SK-N-MC (cell line): ENCODE data around the gene GABRR1.

Experiments
- DNase-seq: peaks from one replicate; pipeline ENCODE4 v3.0.0-alpha.2; 2011; ENCODE audit warnings: low read depth, low spot score
- H3K27ac ChIP-seq: fragments of 200-600 bp; sonication (generic); 2 replicates; pipeline ENCODE4 v1.5.1; 2016; ENCODE audit warnings: mixed run types
- H3K36me3 ChIP-seq: fragments of 200-600 bp; sonication (generic); 2 replicates; pipeline ENCODE4 v1.6.1; 2017; ENCODE audit warnings: antibody characterized with exemption, low read length, mixed read lengths; ENCODE audit not compliant: insufficient read depth
- H3K4me3 ChIP-seq: fragments of 200-600 bp; sonication (generic); 2 replicates; pipeline ENCODE4 v1.5.1; 2016
- H3K9ac ChIP-seq: fragments of 200-600 bp; sonication (generic); 2 replicates; pipeline ENCODE4 v1.8.0; 2017; ENCODE audit warnings: mixed run types, mixed read lengths; ENCODE audit not compliant: insufficient read length
- H3K9me3 ChIP-seq: fragments of 200-600 bp; sonication (generic); 2 replicates; pipeline ENCODE4 v1.6.1; 2017; ENCODE audit warnings: low read depth, mild to moderate bottlenecking, antibody characterized with exemption, low read length, moderate library complexity, mixed read lengths
- EZH2 ChIP-seq: fragments of 200-600 bp; sonication (generic); IDR thresholded peaks from one replicate; pipeline ENCODE4 v1.6.1; 2017; ENCODE audit warnings: antibody characterized with exemption
- FOXP2 ChIP-seq: optimal IDR thresholded peaks from 2 replicates; pipeline ENCODE3; 2011; ENCODE audit warnings: mild to moderate bottlenecking, moderate library complexity; ENCODE audit not compliant: insufficient read depth; ENCODE audit errors: extremely low read length, control extremely low read depth
- POLR2AphosphoS5 ChIP-seq: IDR thresholded peaks from 2 replicates; pipeline ENCODE4 v1.6.1; 2012; ENCODE audit warnings: mild to moderate bottlenecking, low read depth, low read length, borderline replicate concordance

The GABRR1 gene

GRCh38 chr6:89187504-89187903 is 29.7 kb downstream of the GABRR1 start:
- no peak overlapping the region for H3K9ac ChIP-seq
- DNase-seq: no peak
- no peaks in the 10 kb centered on the region for H3K36me3 ChIP-seq
- no peak overlapping the region for H3K27ac ChIP-seq
- H3K9me3 ChIP-seq: no peaks in the 10 kb centered on the region
- TF ChIP-seq EZH2: no peak
- H3K4me3 ChIP-seq: no peak overlapping the region

GRCh38 chr6:89186762-89187161 is 30.4 kb downstream of the GABRR1 start:
- H3K9ac ChIP-seq: no peak overlapping the region
- no peak for DNase-seq
- H3K9me3 ChIP-seq: no peaks in the 10 kb centered on the region

GRCh38 chr6:89184344-89184743 is 32.8 kb downstream of the GABRR1 start:
- no peaks in the 10 kb centered on the region for H3K9me3 ChIP-seq
- no peak for DNase-seq
- no peak for TF ChIP-seq EZH2
- TF ChIP-seq FOXP2: no peak
- TF ChIP-seq POLR2AphosphoS5: no peak
- no peak overlapping the region for H3K27ac ChIP-seq
- H3K4me3 ChIP-seq: no peak overlapping the region
- H3K9ac ChIP-seq: no peak overlapping the region
- H3K36me3 ChIP-seq: no peaks in the 10 kb centered on the region

More at GRCh38 chr6:89186762-89187161, 30.4 kb downstream of the GABRR1 start:
- Histone ChIP-seq H3K27ac (no peak overlapping the region), H3K4me3 (no peak overlapping the region), H3K36me3 (no peaks in the 10 kb centered on the region)
- TF ChIP-seq POLR2AphosphoS5 (no peak), EZH2 (no peak), FOXP2 (no peak)

GRCh38 chr6:89183294-89183693 is 33.9 kb downstream of the GABRR1 start:
- Histone ChIP-seq H3K36me3 (no peaks in the 10 kb centered on the region), H3K9ac (no peak overlapping the region), H3K4me3 (no peak overlapping the region), H3K9me3 (no peaks in the 10 kb centered on the region), H3K27ac (no peak overlapping the region)
- DNase-seq: no peak
- no peak for TF ChIP-seq EZH2
- TF ChIP-seq FOXP2: no peak
- TF ChIP-seq POLR2AphosphoS5: no peak

GRCh38 chr6:89180971-89181370 is 36.2 kb downstream of the GABRR1 start:
- DNase-seq: no peak
- Histone ChIP-seq H3K9me3 (no peaks in the 10 kb centered on the region), H3K36me3 (no peaks in the 10 kb centered on the region), H3K27ac (no peak overlapping the region), H3K9ac (no peak overlapping the region), H3K4me3 (no peak overlapping the region)
- TF ChIP-seq EZH2 (no peak), POLR2AphosphoS5 (no peak), FOXP2 (no peak)

GRCh38 chr6:89180112-89180511 is 37.0 kb downstream of the GABRR1 start:
- Histone ChIP-seq H3K9me3 (no peaks in the 10 kb centered on the region), H3K4me3 (no peak overlapping the region), H3K36me3 (no peaks in the 10 kb centered on the region), H3K9ac (no peak overlapping the region), H3K27ac (no peak overlapping the region)
- TF ChIP-seq EZH2: no peak
- TF ChIP-seq FOXP2: no peak
- no peak for TF ChIP-seq POLR2AphosphoS5
- DNase-seq: no peak

- TF ChIP-seq EZH2: no peak
- no peak for TF ChIP-seq FOXP2
- no peak for TF ChIP-seq POLR2AphosphoS5
- Histone ChIP-seq H3K4me3 (no peak overlapping the region), H3K9me3 (no peaks in the 10 kb centered on the region), H3K9ac (no peak overlapping the region), H3K27ac (no peak overlapping the region), H3K36me3 (no peaks in the 10 kb centered on the region)
- no peak for DNase-seq
Observed at GRCh38 chr6:89173634-89174033, 43.5 kb downstream of the GABRR1 start.

GRCh38 chr6:89172131-89172530 is 45.0 kb downstream of the GABRR1 start:
- Histone ChIP-seq H3K36me3 (no peaks in the 10 kb centered on the region), H3K9me3 (no peaks in the 10 kb centered on the region), H3K27ac (no peak overlapping the region), H3K9ac (no peak overlapping the region), H3K4me3 (no peak overlapping the region)
- no peak for DNase-seq
- TF ChIP-seq POLR2AphosphoS5 (no peak), EZH2 (no peak), FOXP2 (no peak)

GRCh38 chr6:89162047-89162371 is 55.1 kb downstream of the GABRR1 start:
- Histone ChIP-seq H3K9me3 (no peaks in the 10 kb centered on the region), H3K4me3 (no peak overlapping the region), H3K9ac (no peak overlapping the region), H3K27ac (no peak overlapping the region), H3K36me3 (peaks cover 76% of the 10 kb centered on the region)
- DNase-seq: no peak
- TF ChIP-seq EZH2 (no peak), FOXP2 (no peak), POLR2AphosphoS5 (no peak)

GRCh38 chr6:89161326-89162046 is 55.7 kb downstream of the GABRR1 start:
- DNase-seq: no peak
- H3K9me3 ChIP-seq: no peaks in the 10 kb centered on the region
- H3K36me3 ChIP-seq: peaks cover 78% of the 10 kb centered on the region
- no peak overlapping the region for H3K4me3 ChIP-seq
- H3K9ac ChIP-seq: no peak overlapping the region
- H3K27ac ChIP-seq: no peak overlapping the region
- TF ChIP-seq POLR2AphosphoS5: no peak
- TF ChIP-seq EZH2: no peak
- no peak for TF ChIP-seq FOXP2
